Erythroblast (primary cell): ENCODE data around the gene ALDH2.

Source experiments
- GATA1 ChIP-seq: IDR thresholded peaks from 2 replicates; pipeline ENCODE4 v1.6.1; 2011; ENCODE audit warnings: low read depth, mild to moderate bottlenecking, control low read depth, low read length, moderate library complexity
- POLR2A ChIP-seq: IDR thresholded peaks from 2 replicates; pipeline ENCODE4 v1.6.1; 2011; ENCODE audit warnings: mild to moderate bottlenecking, low read length

- no peak for TF ChIP-seq POLR2A
- TF ChIP-seq GATA1, result no peak
These were observed 827 bp downstream of the ALDH2 start for GRCh38 chr12:111767362-111768158.
